Smooth muscle cell (in vitro differentiated cells): ENCODE measurements around the gene TLE4. TPM values are rescaled to one million over a fixed set of nuclear protein-coding genes. Genes with fewer than 3 reads are reported as not detected.

Experiments
- DNase-seq: peaks from one replicate; lab custom pipeline; 2025; ENCODE audit not compliant: unreplicated experiment; lab: John Stamatoyannopoulos, UW
- H2AFZ ChIP-seq: fragments of 200-600 bp; sonication (generic); 2 replicates; pipeline ENCODE4 v1.6.0; 2016; ENCODE audit warnings: antibody characterized with exemption, low read depth, mild to moderate bottlenecking
- H3F3A ChIP-seq: fragments of 200-600 bp; sonication (generic); 2 replicates; pipeline ENCODE4 v1.6.0; 2017; ENCODE audit warnings: antibody characterized with exemption, low read depth
- H3K27ac ChIP-seq: fragments of 200-600 bp; sonication (generic); 2 replicates; pipeline ENCODE4 v1.5.1; 2016; ENCODE audit warnings: low read depth, mild to moderate bottlenecking
- H3K27me3 ChIP-seq: fragments of 200-600 bp; sonication (generic); 2 replicates; pipeline ENCODE4 v1.6.1; 2016; ENCODE audit warnings: low read depth, mild to moderate bottlenecking
- H3K36me3 ChIP-seq: fragments of 200-600 bp; sonication (generic); 2 replicates; pipeline ENCODE4 v1.5.1; 2016; ENCODE audit warnings: low read depth
- H3K4me1 ChIP-seq: fragments of 200-600 bp; sonication (generic); 2 replicates; pipeline ENCODE4 v1.5.1; 2016; ENCODE audit warnings: low read depth
- H3K4me2 ChIP-seq: fragments of 200-600 bp; sonication (generic); 2 replicates; pipeline ENCODE4 v1.6.0; 2016; ENCODE audit warnings: mild to moderate bottlenecking
- H3K4me3 ChIP-seq: fragments of 200-600 bp; sonication (generic); 2 replicates; pipeline ENCODE4 v1.5.1; 2016; ENCODE audit warnings: mild to moderate bottlenecking
- H3K79me2 ChIP-seq: fragments of 200-600 bp; sonication (generic); 2 replicates; pipeline ENCODE4 v1.6.0; 2016; ENCODE audit warnings: low read depth, mild to moderate bottlenecking
- H3K9ac ChIP-seq: fragments of 200-600 bp; sonication (generic); 2 replicates; pipeline ENCODE4 v1.6.0; 2016; ENCODE audit warnings: low read depth
- H3K9me3 ChIP-seq: fragments of 200-600 bp; sonication (generic); replicated peaks from 2 replicates; pipeline ENCODE4 v1.5.1; 2016; ENCODE audit warnings: low read depth
- H4K20me1 ChIP-seq: fragments of 200-600 bp; sonication (generic); 2 replicates; pipeline ENCODE4 v1.6.0; 2016; ENCODE audit warnings: low read depth
- CTCF ChIP-seq: fragments of 200-600 bp; sonication (generic); IDR thresholded peaks from 2 replicates; pipeline ENCODE4 v1.5.1; 2017; ENCODE audit warnings: borderline replicate concordance, mild to moderate bottlenecking, antibody characterized with exemption; ENCODE audit not compliant: insufficient read depth, poor library complexity, severe bottlenecking
- WGBS: methylation state at CpG from one replicate; pipeline ENCODE4 v1.1.7; 2016; ENCODE audit warnings: low lambda C conversion rate; 5-methylcytosine and 5-hydroxymethylcytosine counted together
- polyA plus RNA-seq: library from polyadenylated mRNA; unstranded; fragments of >200 nt; fragmentation: Nextera tagmentation; extraction: Ambion mirVana; gene quantifications from 2 replicates; pipeline ENCODE4 v1.2.1, GENCODE V29; 2016
- total RNA-seq: library from RNA; depleted of rRNA; stranded (reverse); fragments of >200 nt; gene quantifications from 2 replicates; pipeline ENCODE4 v1.2.3, GENCODE V29; 2014

The TLE4 gene
- total and polyA plus RNA-seq, 2 experiments from 2014 or later = 31.6 to 74.3 TPM

DNA sequence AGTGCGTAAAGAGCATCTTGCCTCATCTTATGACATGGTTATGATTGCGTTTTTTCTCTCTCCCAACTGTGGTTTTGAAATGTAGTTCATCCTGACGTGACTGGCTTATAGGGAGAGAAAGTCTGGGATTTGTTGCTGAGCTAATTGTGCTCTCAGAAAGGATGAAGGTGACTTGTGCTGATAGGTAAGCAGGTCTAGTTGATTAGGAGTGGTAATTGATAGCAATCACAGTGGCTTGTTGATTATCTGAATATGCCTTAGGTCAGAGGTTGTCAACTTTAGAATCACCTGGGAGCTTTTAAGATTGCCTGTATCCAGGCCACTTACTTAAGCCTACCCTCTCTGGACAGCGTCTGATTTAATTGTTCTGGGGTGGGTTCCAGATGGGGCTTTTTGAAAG lies 117.8 kb downstream of the TLE4 start:
- H3K36me3 ChIP-seq = no peaks in the 10 kb centered on the region
- no peak for DNase-seq
- TF ChIP-seq CTCF = no peak
- H3F3A ChIP-seq = no peaks in the 10 kb centered on the region
- H3K9me3 ChIP-seq = no peaks in the 10 kb centered on the region
- H3K9ac ChIP-seq = no peak overlapping the region
- H3K4me2 ChIP-seq = no peak overlapping the region
- H3K4me1 ChIP-seq = peaks cover 34% of the 10 kb centered on the region
- H3K79me2 ChIP-seq = peaks cover 3% of the 10 kb centered on the region
- no peak overlapping the region for H2AFZ ChIP-seq
- no peaks in the 10 kb centered on the region for H3K27me3 ChIP-seq
- WGBS = 83% methylated on average over 4 of the region's 4 CpGs
- peaks cover 53% of the 10 kb centered on the region for H4K20me1 ChIP-seq
- no peak overlapping the region for H3K27ac ChIP-seq
- no peak overlapping the region for H3K4me3 ChIP-seq

GRCh38 chr9:79691496-79691895 lies 119.7 kb downstream of the TLE4 start:
- Histone ChIP-seq H3K36me3 (no peaks in the 10 kb centered on the region), H3K4me1 (peaks cover 41% of the 10 kb centered on the region), H4K20me1 (peaks cover 70% of the 10 kb centered on the region), H3F3A (no peaks in the 10 kb centered on the region), H3K4me3 (no peak overlapping the region), H3K9me3 (no peaks in the 10 kb centered on the region), H3K9ac (no peak overlapping the region), H3K27ac (no peak overlapping the region), H3K79me2 (peaks cover 3% of the 10 kb centered on the region), H3K4me2 (no peak overlapping the region), H2AFZ (no peak overlapping the region), H3K27me3 (no peaks in the 10 kb centered on the region)
- DNase-seq = no peak
- TF ChIP-seq CTCF = no peak
- WGBS = 96% methylated on average over 5 of the region's 5 CpGs

- 16% methylated on average over 7 of the region's 7 CpGs for WGBS
- TF ChIP-seq CTCF = no peak
- Histone ChIP-seq H3K27ac (peak overlapping the region; percentile 42), H2AFZ (no peak overlapping the region), H3K36me3 (no peaks in the 10 kb centered on the region), H3F3A (no peaks in the 10 kb centered on the region), H3K4me1 (peaks cover 41% of the 10 kb centered on the region), H3K79me2 (peaks cover 8% of the 10 kb centered on the region), H3K9ac (no peak overlapping the region), H3K4me3 (no peak overlapping the region), H3K9me3 (no peaks in the 10 kb centered on the region), H3K27me3 (no peaks in the 10 kb centered on the region), H4K20me1 (peaks cover 82% of the 10 kb centered on the region), H3K4me2 (peak overlapping the region; percentile 1)
- no peak for DNase-seq
Observed at GRCh38 chr9:79692857-79693571, 121.2 kb downstream of the TLE4 start.

- WGBS = 86% methylated on average over 5 of the region's 5 CpGs
- peak overlapping the region; percentile 42 for H3K27ac ChIP-seq
- H3K79me2 ChIP-seq = peaks cover 14% of the 10 kb centered on the region
- no peaks in the 10 kb centered on the region for H3K27me3 ChIP-seq
- H3K4me1 ChIP-seq = peaks cover 41% of the 10 kb centered on the region
- no peaks in the 10 kb centered on the region for H3F3A ChIP-seq
- no peaks in the 10 kb centered on the region for H3K9me3 ChIP-seq
- no peak overlapping the region for H3K9ac ChIP-seq
- H3K4me2 ChIP-seq = peak overlapping the region; percentile 36
- no peak for DNase-seq
- H3K36me3 ChIP-seq = no peaks in the 10 kb centered on the region
- H4K20me1 ChIP-seq = peaks cover 83% of the 10 kb centered on the region
- no peak overlapping the region for H2AFZ ChIP-seq
- H3K4me3 ChIP-seq = no peak overlapping the region
- TF ChIP-seq CTCF = no peak
Observed at GRCh38 chr9:79693750-79694149, 122.0 kb downstream of the TLE4 start.
